Measurements from ENCODE around the gene RING1.

RING1 gene

DNA sequence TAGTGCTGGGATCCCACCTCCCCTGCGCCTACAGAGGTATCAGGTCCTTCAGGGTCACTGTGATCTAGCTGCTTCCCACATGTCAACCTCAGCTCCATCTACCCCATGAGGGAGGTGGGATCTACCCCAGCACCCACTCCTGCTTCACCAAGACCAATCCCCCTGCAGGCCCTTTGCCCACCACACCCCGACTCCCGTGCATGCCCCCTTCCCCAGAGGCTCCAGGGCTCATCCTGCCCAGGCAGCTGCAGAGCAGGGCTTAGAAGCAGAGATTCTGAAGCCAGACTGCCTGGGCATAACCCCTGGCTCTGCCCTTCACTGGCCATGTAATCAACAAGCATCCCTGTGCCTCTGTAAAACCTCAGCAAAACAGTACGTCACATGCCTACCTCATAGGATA, 33.5 kb upstream of the RING1 start:
- Histone ChIP-seq H3K27me3 (ENCODE audit: control insufficient read depth, insufficient read depth, low read length) (no peaks in the 10 kb centered on the region), H3K4me1 (ENCODE audit: control insufficient read depth, insufficient read depth, low read length) (no peaks in the 10 kb centered on the region), H3K9ac (ENCODE audit: low read depth, low read length) (no peak overlapping the region), H3K4me3 (ENCODE audit: low read depth, low read length) (no peak overlapping the region), H3K9me3 (ENCODE audit: control insufficient read depth, insufficient read depth, low read length) (no peaks in the 10 kb centered on the region), H3K36me3 (ENCODE audit: control insufficient read depth, insufficient read depth, low read length) (no peaks in the 10 kb centered on the region)

DNA sequence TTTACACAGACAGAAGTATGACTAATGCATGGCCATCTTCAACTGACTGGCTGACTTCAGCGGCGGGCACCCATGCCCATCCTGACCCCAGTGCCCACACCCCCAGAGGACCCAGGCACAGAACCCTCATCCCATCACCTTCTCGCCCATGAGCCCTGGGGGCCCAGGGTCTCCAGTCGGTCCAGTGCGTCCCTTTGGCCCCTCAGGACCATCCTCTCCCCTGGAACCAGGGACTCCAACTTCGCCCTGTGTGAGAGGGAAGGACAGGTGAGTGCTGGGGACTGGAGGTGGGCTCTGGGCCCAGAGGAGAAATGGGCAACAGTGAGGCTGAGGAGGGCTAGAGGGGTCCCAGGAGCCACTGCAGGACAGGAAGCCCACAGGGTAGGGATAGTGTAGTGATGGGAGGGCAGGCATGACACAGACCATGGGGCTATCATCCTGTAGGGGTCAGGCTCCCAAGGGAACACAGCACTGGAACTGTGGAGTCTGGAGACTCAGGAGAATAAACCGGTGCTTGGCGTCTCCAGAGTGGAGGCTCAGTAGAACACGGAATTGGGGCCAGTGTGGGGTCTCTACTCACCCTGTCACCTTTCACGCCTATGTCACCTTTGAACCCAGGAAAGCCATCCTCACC, 32.7 kb upstream of the RING1 start:
- H3K27me3 ChIP-seq (ENCODE audit: control insufficient read depth, insufficient read depth, low read length): no peaks in the 10 kb centered on the region
- no peak overlapping the region for H3K4me3 ChIP-seq (ENCODE audit: low read depth, low read length)

GRCh38 chr6:33176906-33177305, 31.4 kb upstream of the RING1 start:
- Histone ChIP-seq H3K36me3 (ENCODE audit: control insufficient read depth, insufficient read depth, low read length) (no peaks in the 10 kb centered on the region), H3K9me3 (ENCODE audit: control insufficient read depth, insufficient read depth, low read length) (no peaks in the 10 kb centered on the region), H3K4me1 (ENCODE audit: control insufficient read depth, insufficient read depth, low read length) (no peaks in the 10 kb centered on the region), H3K27me3 (ENCODE audit: control insufficient read depth, insufficient read depth, low read length) (no peaks in the 10 kb centered on the region), H3K9ac (ENCODE audit: low read depth, low read length) (no peak overlapping the region), H3K4me3 (ENCODE audit: low read depth, low read length) (no peak overlapping the region)

More for the DNA sequence above, 32.7 kb upstream of the RING1 start:
- no peaks in the 10 kb centered on the region for H3K4me1 ChIP-seq (ENCODE audit: control insufficient read depth, insufficient read depth, low read length)
- H3K36me3 ChIP-seq (ENCODE audit: control insufficient read depth, insufficient read depth, low read length): no peaks in the 10 kb centered on the region
- H3K9me3 ChIP-seq (ENCODE audit: control insufficient read depth, insufficient read depth, low read length): no peaks in the 10 kb centered on the region
- H3K9ac ChIP-seq (ENCODE audit: low read depth, low read length): no peak overlapping the region

- H3K27me3 ChIP-seq (ENCODE audit: control insufficient read depth, insufficient read depth, low read length): no peaks in the 10 kb centered on the region
- no peak overlapping the region for H3K9ac ChIP-seq (ENCODE audit: low read depth, low read length)
- no peaks in the 10 kb centered on the region for H3K4me1 ChIP-seq (ENCODE audit: control insufficient read depth, insufficient read depth, low read length)
- no peak overlapping the region for H3K4me3 ChIP-seq (ENCODE audit: low read depth, low read length)
- H3K36me3 ChIP-seq (ENCODE audit: control insufficient read depth, insufficient read depth, low read length): no peaks in the 10 kb centered on the region
- H3K9me3 ChIP-seq (ENCODE audit: control insufficient read depth, insufficient read depth, low read length): no peaks in the 10 kb centered on the region
These were observed 30.5 kb upstream of the RING1 start for GRCh38 chr6:33177552-33178446.

- Histone ChIP-seq H3K4me1 (ENCODE audit: control insufficient read depth, insufficient read depth, low read length) (no peaks in the 10 kb centered on the region), H3K4me3 (ENCODE audit: low read depth, low read length) (no peak overlapping the region), H3K9ac (ENCODE audit: low read depth, low read length) (no peak overlapping the region), H3K36me3 (ENCODE audit: control insufficient read depth, insufficient read depth, low read length) (no peaks in the 10 kb centered on the region), H3K9me3 (ENCODE audit: control insufficient read depth, insufficient read depth, low read length) (no peaks in the 10 kb centered on the region), H3K27me3 (ENCODE audit: control insufficient read depth, insufficient read depth, low read length) (no peaks in the 10 kb centered on the region)
These were observed 29.4 kb upstream of the RING1 start for GRCh38 chr6:33178755-33179475.

DNA sequence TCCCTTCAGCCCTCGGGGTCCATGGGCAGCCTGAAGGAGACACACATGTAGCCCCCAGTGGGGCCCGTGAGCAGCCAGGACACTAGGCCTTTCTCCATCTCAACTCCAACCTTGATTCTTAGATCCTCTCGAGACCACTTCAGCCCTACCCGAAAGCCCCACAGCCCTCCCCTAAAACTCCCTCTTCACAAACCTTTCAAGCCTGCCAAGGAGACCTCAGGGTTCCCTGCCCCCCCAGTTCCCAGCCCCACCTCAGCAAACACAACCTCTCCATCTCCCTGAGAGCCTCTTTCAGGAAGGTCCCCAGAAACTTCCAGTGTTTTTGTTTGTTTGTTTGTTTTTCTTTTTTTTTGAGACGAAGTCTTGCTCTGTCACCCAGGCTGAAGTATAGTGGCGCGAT, 27.2 kb upstream of the RING1 start:
- Histone ChIP-seq H3K36me3 (ENCODE audit: control insufficient read depth, insufficient read depth, low read length) (no peaks in the 10 kb centered on the region), H3K4me1 (ENCODE audit: control insufficient read depth, insufficient read depth, low read length) (peaks cover 2% of the 10 kb centered on the region), H3K9ac (ENCODE audit: low read depth, low read length) (no peak overlapping the region), H3K27me3 (ENCODE audit: control insufficient read depth, insufficient read depth, low read length) (no peaks in the 10 kb centered on the region), H3K9me3 (ENCODE audit: control insufficient read depth, insufficient read depth, low read length) (no peaks in the 10 kb centered on the region), H3K4me3 (ENCODE audit: low read depth, low read length) (no peak overlapping the region)

- H3K4me3 ChIP-seq (ENCODE audit: low read depth, low read length): no peak overlapping the region
- H3K27me3 ChIP-seq (ENCODE audit: control insufficient read depth, insufficient read depth, low read length): no peaks in the 10 kb centered on the region
- peaks cover 2% of the 10 kb centered on the region for H3K4me1 ChIP-seq (ENCODE audit: control insufficient read depth, insufficient read depth, low read length)
- no peaks in the 10 kb centered on the region for H3K36me3 ChIP-seq (ENCODE audit: control insufficient read depth, insufficient read depth, low read length)
- no peaks in the 10 kb centered on the region for H3K9me3 ChIP-seq (ENCODE audit: control insufficient read depth, insufficient read depth, low read length)
- H3K9ac ChIP-seq (ENCODE audit: low read depth, low read length): no peak overlapping the region
These were observed 25.1 kb upstream of the RING1 start for GRCh38 chr6:33183071-33183683.

GRCh38 chr6:33185190-33185589, 23.1 kb upstream of the RING1 start:
- H3K36me3 ChIP-seq (ENCODE audit: control insufficient read depth, insufficient read depth, low read length): no peaks in the 10 kb centered on the region
- H3K27me3 ChIP-seq (ENCODE audit: control insufficient read depth, insufficient read depth, low read length): peaks cover 6% of the 10 kb centered on the region
- peaks cover 2% of the 10 kb centered on the region for H3K4me1 ChIP-seq (ENCODE audit: control insufficient read depth, insufficient read depth, low read length)
- H3K9me3 ChIP-seq (ENCODE audit: control insufficient read depth, insufficient read depth, low read length): no peaks in the 10 kb centered on the region
- no peak overlapping the region for H3K4me3 ChIP-seq (ENCODE audit: low read depth, low read length)
- H3K9ac ChIP-seq (ENCODE audit: low read depth, low read length): no peak overlapping the region

GRCh38 chr6:33185654-33186187, 22.6 kb upstream of the RING1 start:
- H3K27me3 ChIP-seq (ENCODE audit: control insufficient read depth, insufficient read depth, low read length): peaks cover 7% of the 10 kb centered on the region
- H3K4me3 ChIP-seq (ENCODE audit: low read depth, low read length): no peak overlapping the region
- no peaks in the 10 kb centered on the region for H3K9me3 ChIP-seq (ENCODE audit: control insufficient read depth, insufficient read depth, low read length)
- H3K9ac ChIP-seq (ENCODE audit: low read depth, low read length): no peak overlapping the region
- H3K36me3 ChIP-seq (ENCODE audit: control insufficient read depth, insufficient read depth, low read length): no peaks in the 10 kb centered on the region
- peaks cover 2% of the 10 kb centered on the region for H3K4me1 ChIP-seq (ENCODE audit: control insufficient read depth, insufficient read depth, low read length)

GRCh38 chr6:33187809-33188208, 20.5 kb upstream of the RING1 start:
- H3K4me1 ChIP-seq (ENCODE audit: control insufficient read depth, insufficient read depth, low read length): peaks cover 4% of the 10 kb centered on the region
- H3K9ac ChIP-seq (ENCODE audit: low read depth, low read length): no peak overlapping the region
- H3K9me3 ChIP-seq (ENCODE audit: control insufficient read depth, insufficient read depth, low read length): no peaks in the 10 kb centered on the region
- H3K4me3 ChIP-seq (ENCODE audit: low read depth, low read length): no peak overlapping the region
- H3K27me3 ChIP-seq (ENCODE audit: control insufficient read depth, insufficient read depth, low read length): peaks cover 22% of the 10 kb centered on the region
- no peaks in the 10 kb centered on the region for H3K36me3 ChIP-seq (ENCODE audit: control insufficient read depth, insufficient read depth, low read length)

- H3K4me3 ChIP-seq (ENCODE audit: low read depth, low read length): no peak overlapping the region
- no peaks in the 10 kb centered on the region for H3K9me3 ChIP-seq (ENCODE audit: control insufficient read depth, insufficient read depth, low read length)
- H3K4me1 ChIP-seq (ENCODE audit: control insufficient read depth, insufficient read depth, low read length): peaks cover 4% of the 10 kb centered on the region
- H3K27me3 ChIP-seq (ENCODE audit: control insufficient read depth, insufficient read depth, low read length): peaks cover 22% of the 10 kb centered on the region
- H3K36me3 ChIP-seq (ENCODE audit: control insufficient read depth, insufficient read depth, low read length): peaks cover under 1% of the 10 kb centered on the region
- no peak overlapping the region for H3K9ac ChIP-seq (ENCODE audit: low read depth, low read length)
These were observed 19.1 kb upstream of the RING1 start for GRCh38 chr6:33189164-33189563.
